K562 (cell line): ENCODE measurements around the gene TRIM38. TPM values are rescaled to one million over a fixed set of nuclear protein-coding genes. Genes with fewer than 3 reads are reported as not detected.

Experiments used
- BRD4 ChIP-seq: fragments of 200-600 bp; sonication (generic); IDR thresholded peaks from 2 replicates; pipeline ENCODE4 v1.6.1; 2017; ENCODE audit warnings: inconsistent platforms
- CHD2 ChIP-seq: IDR thresholded peaks from 2 replicates; pipeline ENCODE4 v1.6.1; 2011; ENCODE audit warnings: low read depth, low read length
- CREB3 ChIP-seq: fragments of 450-650 bp; conservative IDR thresholded peaks from 2 replicates; pipeline ENCODE4 v1.6.1; 2016; ENCODE audit warnings: missing genetic modification characterization, low read depth, mild to moderate bottlenecking, missing compliant biosample characterization, moderate library complexity
- FOSL1 ChIP-seq: fragments of 200-800 bp; sonication (Bioruptor generic); conservative IDR thresholded peaks from 2 replicates; pipeline ENCODE4 v1.6.1; 2016; ENCODE audit warnings: missing genetic modification characterization, missing compliant biosample characterization
- GATAD2B ChIP-seq: fragments of 450-650 bp; IDR thresholded peaks from 2 replicates; pipeline ENCODE4 v1.6.1; 2017; ENCODE audit warnings: mild to moderate bottlenecking, borderline replicate concordance
- HIVEP1 ChIP-seq: fragments of 250-450 bp; sonication (Bioruptor Pico); IDR thresholded peaks from 2 replicates; pipeline ENCODE4 v1.4.0; 2020; ENCODE audit warnings: mild to moderate bottlenecking
- KAT8 ChIP-seq: fragments of 450-650 bp; IDR thresholded peaks from 2 replicates; pipeline ENCODE4 v1.6.1; 2016; ENCODE audit warnings: low read depth, mild to moderate bottlenecking
- NELFE ChIP-seq: IDR thresholded peaks from 2 replicates; pipeline ENCODE4 v1.6.1; 2011; ENCODE audit warnings: mild to moderate bottlenecking; ENCODE audit not compliant: insufficient read depth, insufficient read length
- NR2C2 ChIP-seq, 2 experiments: fragments of 200-800 bp in 1 of 2; sonication (Bioruptor generic) in 1 of 2; sonication (generic) in 1 of 2; formaldehyde crosslinking in 1 of 2; IDR thresholded peaks; 2 replicates each; pipeline versions ENCODE4 v1.6.1 to v1.8.0; 2016 to 2022; ENCODE audit warnings: mild to moderate bottlenecking in 1 of 2, missing compliant biosample characterization in 1 of 2, missing genetic modification characterization in 1 of 2, missing genetic modification reagents in 1 of 2
- PHF21A ChIP-seq: fragments of 450-650 bp; IDR thresholded peaks from 2 replicates; pipeline ENCODE4 v1.6.1; 2017; ENCODE audit warnings: low read depth, borderline replicate concordance
- SMARCC2 ChIP-seq: fragments of 450-650 bp; IDR thresholded peaks from 2 replicates; pipeline ENCODE4 v1.6.1; 2017; ENCODE audit warnings: antibody characterized with exemption, moderate library complexity, mild to moderate bottlenecking, low read depth
- SREBF2 ChIP-seq: sonication (generic); formaldehyde crosslinking; IDR thresholded peaks from 2 replicates; pipeline ENCODE4 v1.4.0; 2020; ENCODE audit warnings: mild to moderate bottlenecking, missing genetic modification reagents
- SRSF7 ChIP-seq: fragments of 200-400 bp; formaldehyde crosslinking; optimal IDR thresholded peaks from 2 replicates; pipeline ENCODE3; 2017; ENCODE audit warnings: mild to moderate bottlenecking, low read depth, low read length
- TEAD1 ChIP-seq, 2 experiments: fragments of 450-650 bp in 1 of 2; sonication (generic) in 1 of 2; formaldehyde crosslinking; IDR thresholded peaks; 2 replicates each; pipeline versions ENCODE4 v1.4.0 to v1.8.0; 2020 to 2022; ENCODE audit warnings: mild to moderate bottlenecking in 2 of 2, missing genetic modification reagents in 1 of 2
- ZNF12 ChIP-seq: sonication (generic); formaldehyde crosslinking; IDR thresholded peaks from 2 replicates; pipeline ENCODE4 v1.4.0; 2020; ENCODE audit warnings: mild to moderate bottlenecking, missing genetic modification reagents
- ZNF146 ChIP-seq: IDR thresholded peaks from one replicate; pipeline ENCODE4 v1.6.1; 2018; ENCODE audit warnings: missing compliant biosample characterization; ENCODE audit not compliant: unreplicated experiment
- ZNF217 ChIP-seq: sonication (generic); formaldehyde crosslinking; IDR thresholded peaks from 2 replicates; pipeline ENCODE4 v1.8.0; 2022; ENCODE audit warnings: mild to moderate bottlenecking, missing genetic modification reagents
- ZNF3 ChIP-seq: fragments of 250-450 bp; sonication (Bioruptor Pico); IDR thresholded peaks from 2 replicates; pipeline ENCODE4 v1.5.0; 2021; ENCODE audit warnings: mild to moderate bottlenecking, moderate library complexity
- ZNF436 ChIP-seq: fragments of 250-450, 450-650 bp; sonication (Bioruptor Pico); formaldehyde crosslinking; IDR thresholded peaks from 2 replicates; pipeline ENCODE4 v1.7.0; 2020; ENCODE audit warnings: mild to moderate bottlenecking
- polyA plus RNA-seq, 8 experiments: library from polyadenylated mRNA; depleted of rRNA in 4 of 8; stranded (reverse) in 5 of 8; unstranded in 3 of 8; fragments of >200 nt; fragmentation: Nextera tagmentation in 2 of 8; fragmentation: Illumina TruSeq in 1 of 8; extraction: Ambion mirVana in 2 of 8; extraction: Trizol in 1 of 8; gene quantifications; 2 replicates each; pipeline versions ENCODE4 v1.2.1 to v1.2.3, GENCODE V29; 2011 to 2014; ENCODE audit warnings: inconsistent platforms in 1 of 8, missing spikeins in 1 of 8
- total RNA-seq, 7 experiments: library from RNA; depleted of rRNA in 6 of 7; stranded (reverse); fragments of >200 nt in 6 of 7; fragmentation: Illumina TruSeq in 2 of 7; extraction: Trizol in 2 of 7; gene quantifications; 2 replicates each; pipeline versions ENCODE4 v1.2.1 to v1.2.3, GENCODE V29; 2011 to 2021; ENCODE audit warnings: low replicate concordance in 1 of 7
- TF ChIP-seq, protein P1 (sequence below): fragments of 450-650 bp; formaldehyde crosslinking; conservative IDR thresholded peaks from 2 replicates; pipeline ENCODE4 v1.4.0; 2022; ENCODE audit warnings: mild to moderate bottlenecking, missing genetic modification characterization
- TF ChIP-seq, protein P2 (sequence below): fragments of 450-650 bp; formaldehyde crosslinking; IDR thresholded peaks from 2 replicates; pipeline ENCODE4 v1.4.0; 2020; ENCODE audit warnings: mild to moderate bottlenecking, moderate library complexity
- TF ChIP-seq, protein P3 (sequence below): sonication (generic); formaldehyde crosslinking; IDR thresholded peaks from 2 replicates; pipeline ENCODE4 v1.8.1; 2023; ENCODE audit warnings: mild to moderate bottlenecking, missing genetic modification reagents
- TF ChIP-seq, protein P4 (sequence below): fragments of 250-450 bp; sonication (Bioruptor Pico); IDR thresholded peaks from 2 replicates; pipeline ENCODE4 v1.5.0; 2021

The TRIM38 gene
- total and polyA plus RNA-seq, 9 of the 15 experiments (the other 6 are each of a cell fraction or from before 2014, with no cell fraction given), result 1.7 to 6.7 (median 6.3) TPM

DNA sequence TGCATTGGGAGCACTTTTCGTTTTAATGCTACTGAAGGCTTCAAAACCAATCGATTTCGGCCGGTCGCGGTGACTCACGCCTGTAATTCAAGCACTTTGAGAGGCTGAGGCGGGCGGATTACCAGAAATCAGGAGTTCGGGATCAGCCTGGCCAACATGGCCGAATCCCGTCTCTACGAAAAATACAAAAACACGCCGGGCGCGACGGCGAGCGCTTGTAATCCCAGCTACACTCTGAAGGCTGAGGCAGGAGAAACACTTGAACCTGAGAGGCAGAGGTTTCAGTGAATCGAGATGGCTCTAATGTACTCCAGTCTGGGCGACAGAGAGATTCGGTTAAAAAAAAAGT, 58.4 kb downstream of the TRIM38 start (continued):
- peak; percentile 70 for TF ChIP-seq FOSL1 (tag)
- no peak for TF ChIP-seq ZNF217 (CRISPR knock-in tag)
- TF ChIP-seq SMARCC2, result no peak
- TF ChIP-seq CREB3, result no peak
- TF ChIP-seq GATAD2B, result no peak
- TF ChIP-seq, protein P1, sequence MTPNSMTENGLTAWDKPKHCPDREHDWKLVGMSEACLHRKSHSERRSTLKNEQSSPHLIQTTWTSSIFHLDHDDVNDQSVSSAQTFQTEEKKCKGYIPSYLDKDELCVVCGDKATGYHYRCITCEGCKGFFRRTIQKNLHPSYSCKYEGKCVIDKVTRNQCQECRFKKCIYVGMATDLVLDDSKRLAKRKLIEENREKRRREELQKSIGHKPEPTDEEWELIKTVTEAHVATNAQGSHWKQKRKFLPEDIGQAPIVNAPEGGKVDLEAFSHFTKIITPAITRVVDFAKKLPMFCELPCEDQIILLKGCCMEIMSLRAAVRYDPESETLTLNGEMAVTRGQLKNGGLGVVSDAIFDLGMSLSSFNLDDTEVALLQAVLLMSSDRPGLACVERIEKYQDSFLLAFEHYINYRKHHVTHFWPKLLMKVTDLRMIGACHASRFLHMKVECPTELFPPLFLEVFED, result no peak
- no peak for TF ChIP-seq ZNF3
- TF ChIP-seq, protein P2, sequence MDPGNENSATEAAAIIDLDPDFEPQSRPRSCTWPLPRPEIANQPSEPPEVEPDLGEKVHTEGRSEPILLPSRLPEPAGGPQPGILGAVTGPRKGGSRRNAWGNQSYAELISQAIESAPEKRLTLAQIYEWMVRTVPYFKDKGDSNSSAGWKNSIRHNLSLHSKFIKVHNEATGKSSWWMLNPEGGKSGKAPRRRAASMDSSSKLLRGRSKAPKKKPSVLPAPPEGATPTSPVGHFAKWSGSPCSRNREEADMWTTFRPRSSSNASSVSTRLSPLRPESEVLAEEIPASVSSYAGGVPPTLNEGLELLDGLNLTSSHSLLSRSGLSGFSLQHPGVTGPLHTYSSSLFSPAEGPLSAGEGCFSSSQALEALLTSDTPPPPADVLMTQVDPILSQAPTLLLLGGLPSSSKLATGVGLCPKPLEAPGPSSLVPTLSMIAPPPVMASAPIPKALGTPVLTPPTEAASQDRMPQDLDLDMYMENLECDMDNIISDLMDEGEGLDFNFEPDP, result no peak
- no peak for TF ChIP-seq CHD2
- no peak for TF ChIP-seq SREBF2 (CRISPR knock-in tag)
- TF ChIP-seq SRSF7, result no peak
- TF ChIP-seq NELFE, result no peak
- TF ChIP-seq HIVEP1 (CRISPR knock-in tag), result no peak
- TF ChIP-seq BRD4, result peak; percentile 55; the same call in 1 of the 2 replicates
- no peak for TF ChIP-seq ZNF12 (CRISPR knock-in tag)
- TF ChIP-seq, protein P3, sequence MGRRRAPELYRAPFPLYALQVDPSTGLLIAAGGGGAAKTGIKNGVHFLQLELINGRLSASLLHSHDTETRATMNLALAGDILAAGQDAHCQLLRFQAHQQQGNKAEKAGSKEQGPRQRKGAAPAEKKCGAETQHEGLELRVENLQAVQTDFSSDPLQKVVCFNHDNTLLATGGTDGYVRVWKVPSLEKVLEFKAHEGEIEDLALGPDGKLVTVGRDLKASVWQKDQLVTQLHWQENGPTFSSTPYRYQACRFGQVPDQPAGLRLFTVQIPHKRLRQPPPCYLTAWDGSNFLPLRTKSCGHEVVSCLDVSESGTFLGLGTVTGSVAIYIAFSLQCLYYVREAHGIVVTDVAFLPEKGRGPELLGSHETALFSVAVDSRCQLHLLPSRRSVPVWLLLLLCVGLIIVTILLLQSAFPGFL, result no peak
- no peak for TF ChIP-seq ZNF436 (CRISPR knock-in tag)
- no peak for TF ChIP-seq KAT8
- peak; percentile 38 to 47; a peak in 2 of 4 replicates for TF ChIP-seq TEAD1 (CRISPR knock-in tag; IDR thresholded peaks at IDR 0.05)
- TF ChIP-seq PHF21A, result no peak
- TF ChIP-seq NR2C2 (CRISPR knock-in tag; IDR thresholded peaks at IDR 0.05), result no peak
- peak; percentile 15; the same call in 1 of the 2 replicates for TF ChIP-seq NR2C2 (tag; IDR thresholded peaks at IDR 0.05)
- TF ChIP-seq, protein P4, sequence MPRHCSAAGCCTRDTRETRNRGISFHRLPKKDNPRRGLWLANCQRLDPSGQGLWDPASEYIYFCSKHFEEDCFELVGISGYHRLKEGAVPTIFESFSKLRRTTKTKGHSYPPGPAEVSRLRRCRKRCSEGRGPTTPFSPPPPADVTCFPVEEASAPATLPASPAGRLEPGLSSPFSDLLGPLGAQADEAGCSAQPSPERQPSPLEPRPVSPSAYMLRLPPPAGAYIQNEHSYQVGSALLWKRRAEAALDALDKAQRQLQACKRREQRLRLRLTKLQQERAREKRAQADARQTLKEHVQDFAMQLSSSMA, result no peak; the same call in 1 of the 2 replicates
- TF ChIP-seq ZNF146 (CRISPR knock-in tag), result no peak
